HepG2 (cell line): ENCODE data around the gene RAP1GAP2. TPM values are rescaled to one million over a fixed set of nuclear protein-coding genes. Genes with fewer than 3 reads are reported as not detected.

Source experiments
- ATAC-seq: fragments of 200-7000 bp; cut with Tn5 transposase; 3 replicates; pipeline ENCODE4 v1.9.1; 2020; ENCODE audit warnings: mild to moderate bottlenecking, moderate library complexity
- BruUV-seq: library from RNA; stranded (reverse); fragments of 400-500 nt; replicated peaks from 2 replicates; lab custom pipeline; 2021; lab: Mats Ljungman, UMichigan
- CTCF ChIA-PET: fragments of 300-600 bp; formaldehyde crosslinking; extraction: SDS; loops from one replicate; lab custom pipeline; 2021; ENCODE audit warnings: low total read pairs, inconsistent platforms, low intra/inter-chr PET ratio; lab: Yijun Ruan, JAX
- POLR2A ChIA-PET: fragments of 350-600 bp; sonication (Branson Sonifier 250); formaldehyde crosslinking; loops from one replicate; lab custom pipeline; 2020; ENCODE audit warnings: antibody characterized with exemption, inconsistent platforms; lab: Yijun Ruan, JAX
- DNase-seq: peaks from one replicate; pipeline ENCODE4 v3.0.0-alpha.2; 2015; ENCODE audit warnings: low spot score
- FAIRE-seq: peaks from 3 replicates; lab custom pipeline; 2011; peaks lifted over from hg19 to GRCh38; lab: Jason Lieb, UNC
- H2AFZ ChIP-seq: one replicate; pipeline ENCODE4 v1.6.1; 2011; ENCODE audit warnings: low read length, inconsistent platforms
- H3K27ac ChIP-seq: fragments of 300-600 bp; 3 replicates; pipeline ENCODE4 v1.8.0; 2011; ENCODE audit warnings: mixed run types, mild to moderate bottlenecking, mixed read lengths, low read length, inconsistent platforms; ENCODE audit not compliant: insufficient read depth; ENCODE audit errors: extremely low read length
- H3K27me3 ChIP-seq, 2 experiments: fragments of 200-600 bp in 1 of 2; 2 replicates in 1 of 2; 3 replicates in 1 of 2; pipeline versions ENCODE4 v1.6.0 to v1.8.0; 2011; ENCODE audit warnings: low read length in 2 of 2, mild to moderate bottlenecking in 2 of 2, moderate library complexity in 2 of 2, inconsistent platforms in 1 of 2; ENCODE audit not compliant: insufficient read depth in 2 of 2, control insufficient read depth in 1 of 2
- H3K36me3 ChIP-seq, 2 experiments: fragments of 200-600 bp in 1 of 2; replicated peaks in 1 of 2; 2 replicates in 1 of 2; 3 replicates in 1 of 2; pipeline versions ENCODE4 v1.5.1 to v1.8.0; 2011; ENCODE audit warnings: low read length in 2 of 2, inconsistent platforms in 1 of 2; ENCODE audit not compliant: insufficient read depth in 2 of 2, control insufficient read depth in 1 of 2
- H3K4me1 ChIP-seq: 2 replicates; pipeline ENCODE4 v1.5.1; 2012; ENCODE audit warnings: low read length, inconsistent platforms; ENCODE audit not compliant: insufficient read depth
- H3K4me2 ChIP-seq: 2 replicates; pipeline ENCODE4 v1.6.0; 2011; ENCODE audit warnings: low read depth, low read length, inconsistent platforms
- H3K4me3 ChIP-seq, 3 experiments: fragments of 200-600 bp in 1 of 3; sonication (generic), shearing (Covaris generic) in 1 of 3; replicated peaks in 1 of 3; 2 replicates each; pipeline ENCODE4 v1.5.1; 2011 to 2016; ENCODE audit warnings: low read length in 3 of 3, inconsistent platforms in 2 of 3, low read depth in 2 of 3, mild to moderate bottlenecking in 2 of 3, control low read depth in 1 of 3, mixed read lengths in 1 of 3; ENCODE audit not compliant: insufficient read depth in 1 of 3
- H3K79me2 ChIP-seq: one replicate; pipeline ENCODE4 v1.6.1; 2011; ENCODE audit warnings: low read length, inconsistent platforms; ENCODE audit not compliant: insufficient read depth
- H3K9ac ChIP-seq: 2 replicates; pipeline ENCODE4 v1.6.0; 2011; ENCODE audit warnings: mild to moderate bottlenecking, low read depth, low read length, inconsistent platforms; ENCODE audit not compliant: insufficient read depth
- H3K9me3 ChIP-seq: 2 replicates; pipeline ENCODE4 v1.5.1; 2012; ENCODE audit warnings: mild to moderate bottlenecking, low read length
- H4K20me1 ChIP-seq: 2 replicates; pipeline ENCODE4 v1.6.0; 2011; ENCODE audit warnings: inconsistent platforms, mild to moderate bottlenecking, low read length, moderate library complexity; ENCODE audit not compliant: insufficient read depth
- FOXK2 ChIP-seq: fragments of 450-650 bp; IDR thresholded peaks from 2 replicates; pipeline ENCODE4 v1.6.1; 2016
- KAT7 ChIP-seq: IDR thresholded peaks from 2 replicates; pipeline ENCODE4 v1.6.1; 2018; ENCODE audit warnings: borderline replicate concordance, missing compliant biosample characterization
- MLX ChIP-seq: IDR thresholded peaks from 2 replicates; pipeline ENCODE4 v1.6.1; 2016
- NFE2 ChIP-seq: sonication (generic); formaldehyde crosslinking; IDR thresholded peaks from 2 replicates; pipeline ENCODE4 v1.4.0; 2020; ENCODE audit warnings: missing genetic modification reagents
- PCBP1 ChIP-seq: fragments of 200-400 bp; formaldehyde crosslinking; IDR thresholded peaks from 2 replicates; pipeline ENCODE4 v1.6.1; 2017; ENCODE audit warnings: mild to moderate bottlenecking, low read depth, low read length, borderline replicate concordance
- STAT6 ChIP-seq: sonication (generic); formaldehyde crosslinking; IDR thresholded peaks from 2 replicates; pipeline ENCODE4 v1.4.0; 2020; ENCODE audit warnings: missing genetic modification reagents, mild to moderate bottlenecking, borderline replicate concordance
- ZNF101 ChIP-seq: sonication (generic); formaldehyde crosslinking; IDR thresholded peaks from 2 replicates; pipeline ENCODE4 v1.4.0; 2020; ENCODE audit warnings: mild to moderate bottlenecking, low read depth, missing genetic modification reagents, borderline replicate concordance
- WGBS: methylation state at CpG from one replicate; pipeline ENCODE4 v1.1.6; 2017; ENCODE audit warnings: low lambda C conversion rate; 5-methylcytosine and 5-hydroxymethylcytosine counted together
- in situ Hi-C: cut with HindIII; loops from 2 replicates; pipeline ENCODE4 v1.10.0; 2017; ENCODE audit warnings: low pct_unique_long_range_greater_than_20kb; ENCODE audit not compliant: extremely low pct_ligation_motif_present
- intact Hi-C: fragments of 100-400 bp; cut with micrococcal nuclease; formaldehyde crosslinking; loops from one replicate; pipeline ENCODE4 v1.10.0; 2022; ENCODE audit not compliant: unreplicated experiment
- polyA plus RNA-seq, 8 experiments: library from polyadenylated mRNA; depleted of rRNA in 3 of 8; stranded (reverse) in 7 of 8; unstranded in 1 of 8; fragments of >200 nt; fragmentation: Illumina TruSeq in 4 of 8; extraction: Trizol in 4 of 8; gene quantifications; 2 replicates each; pipeline versions ENCODE4 v1.2.1 to v1.2.3, GENCODE V29; 2011 to 2016; ENCODE audit warnings: low read depth in 4 of 8, missing spikeins in 1 of 8, mixed read lengths in 1 of 8; ENCODE audit not compliant: insufficient read depth in 1 of 8
- total RNA-seq, 5 experiments: library from RNA; depleted of rRNA; stranded (reverse); fragments of >200 nt; fragmentation: Illumina TruSeq; extraction: Trizol; gene quantifications; 2 replicates each; pipeline ENCODE4 v1.2.3, GENCODE V29; 2016; ENCODE audit warnings: low read depth in 1 of 5
- TF ChIP-seq, protein P1 (sequence below): sonication (generic); formaldehyde crosslinking; IDR thresholded peaks from 2 replicates; pipeline ENCODE4 v1.8.0; 2022; ENCODE audit warnings: missing genetic modification reagents, low read depth, mild to moderate bottlenecking, borderline replicate concordance

The RAP1GAP2 gene
- total and polyA plus RNA-seq, 2 of the 13 experiments (the other 11 are each of a cell fraction or from before 2014, with no cell fraction given): 10.9 to 12.0 TPM

GRCh38 chr17:2978991-2979390, 182.8 kb downstream of the RAP1GAP2 start:
- Histone ChIP-seq H4K20me1 (no peaks in the 10 kb centered on the region), H2AFZ (no peak overlapping the region), H3K4me3 (no peak overlapping the region), H3K36me3 (peaks cover 3 to 5% of the 10 kb centered on the region in 2 experiments; a peak in 3 of 5 replicates), H3K4me2 (no peak overlapping the region), H3K27me3 (no peaks in the 10 kb centered on the region; a peak in 1 of 5 replicates), H3K4me1 (peaks cover 8% of the 10 kb centered on the region), H3K9ac (no peak overlapping the region), H3K27ac (no peak overlapping the region), H3K9me3 (no peaks in the 10 kb centered on the region), H3K79me2 (peaks cover 4% of the 10 kb centered on the region)
- TF ChIP-seq, protein P1, sequence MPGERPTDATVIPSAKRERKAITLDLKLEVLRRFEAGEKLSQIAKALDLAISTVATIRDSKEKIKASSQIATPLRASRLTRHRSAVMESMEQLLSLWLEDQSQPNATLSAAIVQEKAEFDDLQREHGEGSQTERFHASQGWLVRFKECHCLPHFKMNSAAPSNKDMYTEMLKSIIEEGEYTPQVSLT (CRISPR knock-in tag): no peak
- no peak for TF ChIP-seq FOXK2
- TF ChIP-seq KAT7 (CRISPR knock-in tag): no peak
- no peak for TF ChIP-seq NFE2 (CRISPR knock-in tag)
- TF ChIP-seq MLX (CRISPR knock-in tag): no peak
- TF ChIP-seq ZNF101 (CRISPR knock-in tag): no peak
- no peak for TF ChIP-seq PCBP1
- no peak for TF ChIP-seq STAT6
- in situ Hi-C loops: no loop called here
- ATAC-seq: no peak
- no peak for DNase-seq
- WGBS: 85% methylated on average over 2 of the region's 2 CpGs
- ChIA-PET POLR2A (no interaction called here), CTCF (no interaction called here)
- no peak for FAIRE-seq
- intact Hi-C loops: no loop called here
- BruUV-seq: no TSS peak
